ENCODE data around the gene MICAL2. TPM values are rescaled to one million over a fixed set of nuclear protein-coding genes. Genes with fewer than 3 reads are reported as not detected.

MICAL2 gene
- total RNA-seq, 1 experiment from 2014 or later, result 37.4 TPM

DNA sequence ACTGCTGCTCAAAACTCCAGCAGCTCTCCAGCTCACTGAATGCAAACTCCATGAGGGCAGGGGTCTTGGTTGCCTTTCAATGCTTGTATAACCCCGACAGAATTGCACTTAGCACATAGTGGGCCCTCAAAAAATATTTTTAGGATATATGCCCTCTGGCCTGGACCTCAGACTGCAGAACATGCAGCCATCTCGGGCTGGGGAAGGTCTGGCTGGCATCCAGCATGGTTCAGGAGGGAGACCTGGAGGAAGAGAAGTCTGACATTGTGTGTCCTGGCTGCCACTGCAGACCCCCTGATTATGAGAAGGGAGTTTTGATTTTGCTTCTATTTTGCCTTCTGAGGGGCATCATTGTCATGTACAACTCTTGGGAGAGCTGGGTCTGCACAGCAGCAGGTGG is 157.5 kb downstream of the MICAL2 start:
- TF ChIP-seq POLR2AphosphoS5 (IDR thresholded peaks at IDR 0.05; ENCODE audit: low read depth, low read length) (no peak), ZNF274 (IDR thresholded peaks at IDR 0.05; ENCODE audit: low read depth, low read length) (no peak), SRF (IDR thresholded peaks at IDR 0.05; ENCODE audit: low read depth) (no peak), CBX3 (IDR thresholded peaks at IDR 0.05; ENCODE audit: low read depth) (no peak), FOSL1 (IDR thresholded peaks at IDR 0.05; ENCODE audit: low read depth) (no peak), JUND (IDR thresholded peaks at IDR 0.05) (no peak), SIN3A (IDR thresholded peaks at IDR 0.05; ENCODE audit: low read depth) (no peak)
- TF ChIP-seq, protein P1, sequence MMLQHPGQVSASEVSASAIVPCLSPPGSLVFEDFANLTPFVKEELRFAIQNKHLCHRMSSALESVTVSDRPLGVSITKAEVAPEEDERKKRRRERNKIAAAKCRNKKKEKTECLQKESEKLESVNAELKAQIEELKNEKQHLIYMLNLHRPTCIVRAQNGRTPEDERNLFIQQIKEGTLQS (IDR thresholded peaks at IDR 0.05), result no peak
- TF ChIP-seq, protein P2, sequence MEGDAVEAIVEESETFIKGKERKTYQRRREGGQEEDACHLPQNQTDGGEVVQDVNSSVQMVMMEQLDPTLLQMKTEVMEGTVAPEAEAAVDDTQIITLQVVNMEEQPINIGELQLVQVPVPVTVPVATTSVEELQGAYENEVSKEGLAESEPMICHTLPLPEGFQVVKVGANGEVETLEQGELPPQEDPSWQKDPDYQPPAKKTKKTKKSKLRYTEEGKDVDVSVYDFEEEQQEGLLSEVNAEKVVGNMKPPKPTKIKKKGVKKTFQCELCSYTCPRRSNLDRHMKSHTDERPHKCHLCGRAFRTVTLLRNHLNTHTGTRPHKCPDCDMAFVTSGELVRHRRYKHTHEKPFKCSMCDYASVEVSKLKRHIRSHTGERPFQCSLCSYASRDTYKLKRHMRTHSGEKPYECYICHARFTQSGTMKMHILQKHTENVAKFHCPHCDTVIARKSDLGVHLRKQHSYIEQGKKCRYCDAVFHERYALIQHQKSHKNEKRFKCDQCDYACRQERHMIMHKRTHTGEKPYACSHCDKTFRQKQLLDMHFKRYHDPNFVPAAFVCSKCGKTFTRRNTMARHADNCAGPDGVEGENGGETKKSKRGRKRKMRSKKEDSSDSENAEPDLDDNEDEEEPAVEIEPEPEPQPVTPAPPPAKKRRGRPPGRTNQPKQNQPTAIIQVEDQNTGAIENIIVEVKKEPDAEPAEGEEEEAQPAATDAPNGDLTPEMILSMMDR (IDR thresholded peaks at IDR 0.05 in 2 of 3, conservative IDR thresholded peaks at IDR 0.05 in 1 of 3; ENCODE audit: borderline replicate concordance in 1 of 3, insufficient read depth in 1 of 3, low read depth in 2 of 3, low read length in 2 of 3), result no peak
- TF ChIP-seq, protein P3, sequence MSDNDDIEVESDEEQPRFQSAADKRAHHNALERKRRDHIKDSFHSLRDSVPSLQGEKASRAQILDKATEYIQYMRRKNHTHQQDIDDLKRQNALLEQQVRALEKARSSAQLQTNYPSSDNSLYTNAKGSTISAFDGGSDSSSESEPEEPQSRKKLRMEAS (IDR thresholded peaks at IDR 0.05), result no peak
- ChIA-PET POLR2A (no interaction called here), CTCF (no interaction called here), RAD21 (ENCODE audit: low non-redundant PET in 1 of 2, low total read pairs in 2 of 2, uncharacterized antibody in 2 of 2, unreplicated experiment in 2 of 2) (no interaction called here)
- H3K4me3 ChIP-seq (replicated peaks in 1 of 2; ENCODE audit: low read depth in 1 of 2, low read length in 2 of 2), result no peak overlapping the region
- no peak overlapping the region for H2AFZ ChIP-seq (ENCODE audit: low read depth, low read length, poor library complexity, severe bottlenecking)
- H3K36me3 ChIP-seq (ENCODE audit: control insufficient read depth in 1 of 2, insufficient read depth in 2 of 2, low read length in 2 of 2), result no peaks in the 10 kb centered on the region
- H3K27ac ChIP-seq (ENCODE audit: low read depth, low read length), result no peak overlapping the region
- DNase-seq (ENCODE audit: low read depth, low spot score) (no peak), ATAC-seq (no peak)
- H4K20me1 ChIP-seq (ENCODE audit: insufficient read depth), result no peaks in the 10 kb centered on the region
- no peak overlapping the region for H3K4me2 ChIP-seq (ENCODE audit: low read length)
- peaks cover 7 to 8% of the 10 kb centered on the region in 2 experiments for H3K4me1 ChIP-seq (ENCODE audit: control insufficient read depth in 1 of 2, insufficient read depth in 2 of 2, low read length in 2 of 2)
- no peak overlapping the region for H3K9ac ChIP-seq (ENCODE audit: low read length)
- no peaks in the 10 kb centered on the region for H3K27me3 ChIP-seq (ENCODE audit: insufficient read depth, low read length)
- no peaks in the 10 kb centered on the region for H3K9me3 ChIP-seq (ENCODE audit: control insufficient read depth in 1 of 2, insufficient read depth in 1 of 2, low read depth in 1 of 2, low read length in 2 of 2)
- no peaks in the 10 kb centered on the region for H3K9me2 ChIP-seq (ENCODE audit: insufficient read depth)
- H3K79me2 ChIP-seq (ENCODE audit: insufficient read depth, low read length), result no peaks in the 10 kb centered on the region
- intact Hi-C loops (cut with micrococcal nuclease), result no loop called here
- BruUV-seq (replicated peaks), result no TSS peak

All from HCT116 (cell line).